HG03342 (cell line): ENCODE results near the gene NCS1.

ENCODE experiments used
- ATAC-seq: cut with Tn5 transposase; IDR thresholded peaks from one replicate; pipeline ENCODE4 v1.9.1; 2021; ENCODE audit warnings: mild to moderate bottlenecking, moderate library complexity; ENCODE audit not compliant: unreplicated experiment

Gene NCS1

DNA sequence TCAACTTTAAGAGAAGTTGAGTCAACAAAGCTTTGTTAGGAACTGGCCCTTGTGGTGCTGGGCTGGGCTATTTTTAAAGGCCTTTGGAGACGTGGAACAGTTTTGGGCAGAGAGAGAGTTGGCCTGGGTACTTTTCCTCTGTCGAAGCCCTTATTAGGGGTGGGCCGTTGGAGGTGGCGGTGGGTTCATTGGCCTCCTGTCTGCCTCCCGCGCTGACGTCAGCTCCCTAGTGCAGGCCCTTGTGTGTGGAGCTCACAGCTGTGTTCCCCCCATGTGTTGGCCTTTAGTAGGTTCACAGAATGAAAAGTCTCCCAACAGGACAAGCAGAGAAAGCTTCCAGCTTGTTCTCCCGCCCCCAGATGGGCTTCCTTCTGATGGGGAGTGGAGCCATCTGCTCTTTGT, 2.7 kb downstream of the NCS1 start:
- no peak for ATAC-seq

DNA sequence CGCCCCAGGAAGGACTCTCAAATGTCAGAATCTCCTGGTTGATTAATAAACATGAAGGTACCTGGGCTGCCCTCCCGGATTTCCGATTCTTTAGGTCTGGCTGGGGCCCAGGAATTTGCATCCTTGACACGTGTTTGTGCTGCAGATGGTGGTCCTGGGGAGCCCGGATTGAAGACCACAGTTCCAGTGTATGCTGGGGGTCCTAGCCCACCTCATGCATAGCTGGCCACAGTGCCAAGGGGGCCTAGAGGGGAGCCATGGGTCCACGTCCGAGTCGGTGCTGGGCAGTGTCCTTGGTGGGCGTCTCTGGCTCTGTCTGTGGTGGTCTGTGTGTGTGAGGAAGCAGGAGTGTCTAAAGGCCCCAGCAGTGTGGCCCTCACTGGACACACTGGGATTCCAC, 3.2 kb downstream of the NCS1 start:
- ATAC-seq, result no peak

DNA sequence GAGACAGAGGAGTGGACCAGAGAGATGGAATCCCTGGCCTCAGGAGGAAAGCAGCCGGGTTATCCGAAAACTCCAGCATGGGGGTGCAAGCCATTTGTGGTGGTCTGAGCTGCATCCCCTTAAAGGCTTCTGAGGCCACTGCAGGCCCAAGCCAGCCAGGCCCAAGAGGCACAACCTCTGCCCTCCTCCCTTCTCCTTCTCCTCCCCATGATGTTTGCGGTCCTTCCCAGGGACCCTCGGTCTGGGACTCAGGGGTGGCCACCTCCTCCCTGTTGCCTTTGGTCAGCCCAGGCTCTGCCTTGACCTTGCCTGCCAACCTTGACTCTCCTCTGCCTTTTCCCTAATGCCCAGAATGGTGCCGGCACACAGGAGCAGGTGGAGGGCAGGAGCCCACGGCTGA, 4.6 kb downstream of the NCS1 start:
- ATAC-seq, result no peak

DNA sequence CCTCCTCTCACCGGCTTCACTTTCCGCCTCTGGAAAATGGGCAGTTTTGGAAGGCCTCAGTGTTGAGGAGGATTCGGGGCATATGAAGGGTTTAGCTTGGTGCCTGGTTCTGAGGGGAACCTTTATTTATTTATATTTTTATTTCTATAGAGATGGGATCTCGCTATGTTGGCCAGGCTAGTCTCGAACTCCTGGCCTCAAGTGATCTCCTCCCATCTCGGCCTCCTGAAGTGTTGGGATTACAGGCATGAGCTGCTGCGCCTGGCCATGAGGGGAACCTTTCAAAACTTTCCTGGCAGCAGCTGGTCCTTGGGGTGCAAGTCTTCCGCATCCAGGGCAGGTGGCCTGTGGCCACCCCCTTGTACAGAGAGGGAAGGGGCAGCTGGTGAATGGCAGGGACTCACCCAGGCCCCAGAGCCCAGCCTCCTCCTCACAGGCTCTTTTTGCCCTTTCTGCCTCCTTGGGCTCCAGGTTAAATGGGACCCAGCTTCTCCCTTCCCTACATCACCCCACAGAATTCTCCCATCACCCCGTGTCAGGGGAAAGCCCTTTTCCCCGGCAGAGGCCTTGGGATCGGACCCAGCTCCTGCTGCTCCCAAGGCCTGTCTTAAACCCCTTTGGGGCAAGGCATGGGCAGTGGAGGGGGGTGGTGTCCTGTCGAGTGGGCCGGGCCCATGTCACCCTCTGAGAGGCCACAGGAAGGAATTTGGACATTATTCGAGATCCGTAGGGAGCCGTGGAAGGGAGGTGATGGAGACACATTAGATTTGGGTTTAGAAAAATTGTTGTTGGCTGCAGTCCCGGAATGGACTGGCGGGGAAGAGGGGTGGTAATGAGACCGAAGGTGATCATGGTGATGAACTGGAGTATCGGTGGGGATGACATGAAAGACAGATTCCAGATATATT, 5.9 kb downstream of the NCS1 start:
- ATAC-seq, result no peak

DNA sequence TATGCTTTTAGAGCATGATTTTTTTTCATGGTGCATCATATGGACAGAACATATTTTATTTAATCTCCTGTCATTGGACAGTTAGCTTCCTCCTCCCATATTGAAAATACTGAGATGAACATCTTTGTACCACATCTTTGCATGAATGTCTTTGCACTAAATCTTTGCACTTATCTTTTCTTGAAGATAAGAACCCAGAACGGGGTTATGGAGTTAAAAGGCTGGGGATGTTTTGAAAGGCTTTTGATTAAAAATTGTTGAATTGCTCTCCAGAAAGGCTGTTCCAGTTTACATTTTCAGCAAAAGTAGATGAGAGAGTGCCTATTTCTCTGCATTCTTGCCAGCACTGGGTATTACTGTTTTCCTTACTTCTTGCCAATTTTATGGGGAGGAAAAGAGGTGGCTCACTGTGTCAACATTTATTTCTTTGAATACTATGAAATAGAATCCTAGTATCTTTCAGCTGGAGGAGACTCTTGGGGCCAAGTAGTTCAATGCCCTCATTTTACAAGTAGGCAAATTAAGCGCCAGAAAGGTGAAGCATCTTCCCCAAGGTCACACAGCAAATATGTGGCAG, 7.2 kb downstream of the NCS1 start:
- ATAC-seq, result no peak

DNA sequence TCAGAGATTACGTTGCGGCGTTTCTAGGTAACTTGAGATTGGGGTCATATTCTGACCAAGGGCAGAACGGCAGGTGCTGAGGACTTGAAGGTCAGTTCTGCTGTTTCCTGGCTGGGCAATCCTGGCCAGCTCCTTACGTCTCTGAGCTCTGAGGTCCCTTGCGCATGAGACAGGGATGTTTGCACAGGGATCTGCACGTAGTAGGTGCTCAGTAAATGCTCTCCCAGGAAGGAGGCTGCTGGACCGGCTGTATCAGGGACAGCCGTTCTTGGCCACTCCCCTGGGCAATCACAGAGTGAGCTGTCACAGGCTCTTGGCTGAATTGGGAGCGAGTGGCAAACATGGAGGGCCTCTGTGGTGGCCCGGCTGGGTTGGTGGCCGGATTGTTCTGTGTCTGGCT, 8.3 kb downstream of the NCS1 start:
- no peak for ATAC-seq

DNA sequence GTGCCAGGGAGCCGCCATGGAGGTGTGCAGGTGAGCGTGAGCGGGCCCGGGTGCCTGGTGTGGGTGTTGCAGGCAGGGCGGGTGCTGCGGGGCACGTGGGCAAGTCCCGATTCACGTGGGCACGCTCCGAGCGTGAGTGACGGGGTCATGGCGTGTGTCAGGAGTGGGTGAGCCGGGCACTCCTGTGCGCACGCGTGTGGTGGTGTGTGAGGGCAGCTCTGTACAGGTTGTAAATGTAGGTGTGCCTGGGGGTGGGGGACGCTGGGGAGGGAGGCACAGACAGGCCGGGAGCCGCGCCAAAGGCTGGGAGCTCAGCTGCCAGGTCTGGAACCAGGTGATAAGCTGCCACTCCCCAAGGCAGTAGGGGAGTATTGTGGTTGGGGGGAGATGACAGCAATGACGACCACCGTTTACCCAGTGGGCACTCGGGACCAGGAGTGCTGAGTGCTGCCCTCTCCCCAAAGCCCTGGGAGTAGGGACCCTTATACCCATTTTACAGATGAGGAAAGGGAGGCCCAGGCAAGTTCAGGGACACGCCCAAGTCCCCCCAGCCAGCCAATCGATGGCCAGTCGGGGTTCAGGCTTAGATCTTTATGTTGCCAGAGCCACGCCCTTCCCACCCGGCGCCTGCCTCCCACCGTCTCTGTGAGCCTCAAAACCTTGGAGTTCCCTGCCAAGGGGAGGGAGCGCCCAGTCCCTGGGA, 9.6 kb downstream of the NCS1 start:
- ATAC-seq, result no peak

DNA sequence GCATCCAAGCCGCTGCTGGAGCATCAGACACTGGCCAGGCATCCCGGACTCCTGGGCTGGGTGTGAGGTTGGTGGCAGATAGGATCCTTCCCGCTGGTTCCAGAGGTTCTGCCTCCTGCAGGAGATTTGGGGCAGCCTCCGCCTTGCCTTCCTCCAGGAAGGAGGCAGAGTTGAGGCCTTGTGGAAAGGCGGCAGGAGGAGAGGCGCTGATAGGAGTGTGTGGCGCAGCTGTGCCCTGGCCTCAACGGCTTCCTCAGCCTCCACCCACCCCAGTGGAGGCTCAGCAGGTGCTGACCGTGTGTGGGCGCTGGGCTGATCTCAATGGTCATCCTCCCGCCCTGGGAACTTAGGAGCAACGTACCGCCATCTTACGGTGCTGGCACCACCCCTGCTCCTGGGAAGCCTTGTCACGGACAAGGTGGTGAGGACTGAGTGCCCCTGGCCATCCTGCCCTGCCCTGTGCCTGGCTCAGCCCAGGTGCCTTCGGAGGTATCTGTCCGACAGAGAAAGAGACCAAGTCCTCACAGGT, 10.2 kb downstream of the NCS1 start:
- ATAC-seq, result no peak

DNA sequence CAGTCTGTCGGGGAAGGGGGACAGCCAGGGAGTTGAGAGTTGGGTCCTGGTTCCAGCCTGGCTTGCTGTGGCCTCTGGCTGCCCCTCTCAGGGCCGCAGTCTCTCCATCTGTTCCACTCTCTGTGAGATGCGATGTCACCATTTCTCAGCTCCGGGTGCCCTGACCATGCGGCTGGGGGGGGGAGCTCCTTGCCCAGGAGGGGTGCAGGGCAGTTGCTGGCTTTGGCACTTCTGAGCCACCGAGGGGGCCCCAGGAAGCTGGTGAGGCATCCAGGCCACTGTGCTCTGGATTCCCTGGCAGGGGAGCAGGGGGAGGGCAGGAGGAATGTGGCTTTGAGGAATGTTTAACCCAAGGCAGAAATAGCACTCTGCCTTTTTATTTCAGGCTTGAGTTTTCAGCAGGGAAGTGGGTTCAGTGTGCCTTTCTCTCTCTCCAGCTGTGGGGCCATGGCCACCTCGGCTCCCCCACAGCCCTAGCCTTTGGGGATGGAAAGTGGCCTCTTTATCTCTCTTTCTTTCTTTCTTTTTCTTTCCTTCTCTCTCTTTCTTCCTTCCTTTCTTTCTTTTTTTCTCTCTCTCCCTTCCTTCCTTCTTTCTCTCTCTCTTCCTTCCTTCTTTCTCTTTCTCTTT, 11.0 kb downstream of the NCS1 start:
- ATAC-seq, result no peak

DNA sequence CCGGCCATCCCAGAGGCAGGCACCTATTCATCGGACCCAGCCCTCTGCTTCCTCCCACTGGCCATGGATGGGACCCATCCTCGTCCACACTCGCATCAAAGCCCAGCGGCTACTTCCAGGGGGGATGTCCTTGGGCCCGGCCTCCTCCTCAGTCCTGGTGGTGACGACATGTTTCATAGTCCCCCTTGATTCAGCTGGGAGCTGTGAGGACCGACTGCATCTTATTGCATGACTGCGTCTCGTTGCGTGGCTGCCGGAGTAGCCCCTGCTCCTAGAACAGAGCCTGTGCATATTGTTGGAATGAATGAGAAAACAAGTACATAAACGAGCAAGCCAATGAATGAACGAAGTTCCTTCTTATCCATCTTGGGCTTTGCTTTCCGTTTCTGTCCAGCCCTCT, 12.8 kb downstream of the NCS1 start:
- no peak for ATAC-seq

DNA sequence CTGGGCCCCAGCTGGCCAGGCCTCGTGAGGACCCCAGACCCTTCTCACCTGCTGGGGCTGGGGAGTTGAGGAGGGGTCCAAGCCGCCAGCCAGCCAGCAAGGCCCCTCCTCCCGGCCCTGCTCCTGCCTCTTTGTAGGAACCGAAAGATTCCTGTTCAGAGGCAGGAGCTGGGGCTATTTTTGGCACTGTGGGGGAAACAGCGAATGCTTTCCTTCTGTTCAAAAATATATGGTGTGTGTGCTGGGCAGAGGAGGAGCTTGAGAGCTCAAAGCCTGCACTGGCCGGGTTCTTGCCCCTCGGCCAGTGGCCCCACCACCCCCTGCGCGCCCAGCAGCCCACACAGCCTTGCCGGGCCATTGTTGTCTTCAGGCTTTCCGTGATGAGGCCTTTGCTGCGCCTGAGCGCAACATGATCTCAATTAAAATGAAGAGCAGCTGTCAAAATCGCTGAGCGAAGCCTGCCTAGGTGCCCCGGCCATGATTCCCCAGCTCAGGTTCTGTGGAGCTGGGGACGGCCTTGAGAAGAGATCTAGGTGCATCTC, 13.4 kb downstream of the NCS1 start:
- no peak for ATAC-seq

DNA sequence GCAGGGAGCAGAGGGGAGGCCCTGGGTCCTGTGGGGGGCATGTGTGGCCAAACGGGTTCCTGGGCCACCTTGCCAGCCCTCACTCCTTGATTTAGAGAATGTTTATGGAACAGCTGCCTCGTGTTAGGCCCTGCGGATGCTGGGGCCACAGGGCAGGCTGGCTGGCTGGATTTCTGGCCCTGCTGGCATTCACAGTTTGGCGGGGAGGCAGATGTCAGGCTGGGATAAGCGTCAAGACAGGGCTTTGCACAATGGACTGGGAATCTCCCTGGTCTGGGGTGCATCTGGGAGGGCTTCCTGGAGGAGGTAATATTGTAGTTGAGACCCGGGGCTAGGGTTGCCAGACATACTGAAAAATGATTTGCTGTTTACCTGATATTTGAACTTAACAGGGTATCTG, 13.8 kb downstream of the NCS1 start:
- ATAC-seq, result no peak

DNA sequence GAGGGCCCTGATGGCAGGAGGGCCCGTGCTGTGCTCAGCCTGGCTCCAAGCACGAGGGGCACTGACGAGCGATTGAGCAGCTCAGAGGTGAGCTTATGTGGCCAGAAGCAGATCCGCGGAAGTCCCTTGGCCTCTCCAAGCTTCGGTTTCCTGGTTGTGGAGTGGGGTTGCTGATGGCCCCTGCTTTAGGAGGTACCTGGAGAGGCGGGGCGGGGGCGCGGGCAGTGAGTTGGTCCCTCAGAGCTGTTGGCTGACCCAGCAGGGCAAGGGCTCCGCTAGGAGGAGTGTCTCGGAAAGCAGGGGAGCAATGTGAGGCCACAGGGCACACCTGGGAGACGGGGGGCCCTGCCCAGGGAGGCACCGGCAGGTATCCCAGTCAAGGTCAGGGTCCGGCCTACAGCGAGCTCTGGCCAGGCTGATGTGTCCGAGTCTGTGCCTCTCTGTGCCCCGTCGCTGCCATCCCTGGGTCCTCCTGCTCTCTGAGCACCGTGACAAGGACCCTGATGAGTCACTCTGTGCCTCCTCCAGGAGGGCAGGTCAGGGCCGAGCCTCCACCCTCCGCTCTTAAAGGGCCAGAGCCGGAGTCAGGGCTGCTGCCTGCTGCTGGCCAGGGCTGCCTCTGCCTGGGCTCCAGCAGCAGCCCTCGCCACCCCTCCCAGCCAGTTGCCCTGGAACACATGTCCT, 14.8 kb downstream of the NCS1 start:
- no peak for ATAC-seq

DNA sequence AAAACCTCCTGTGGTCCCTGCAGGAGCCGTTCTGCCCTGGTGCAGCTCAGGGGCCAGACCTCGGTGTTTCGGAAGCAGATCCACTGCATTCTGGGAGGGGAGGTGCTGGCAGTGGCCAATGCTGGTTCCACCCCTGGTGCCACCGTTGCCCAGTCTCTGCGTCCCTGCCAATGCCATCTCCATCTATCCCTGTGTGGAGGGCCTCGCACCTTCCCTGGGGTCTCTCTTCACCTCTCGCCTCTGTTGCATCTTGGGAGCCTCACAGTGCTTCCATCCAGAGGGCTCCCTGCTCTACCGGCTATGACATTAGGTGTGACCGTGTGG, 15.3 kb downstream of the NCS1 start:
- ATAC-seq, result no peak

DNA sequence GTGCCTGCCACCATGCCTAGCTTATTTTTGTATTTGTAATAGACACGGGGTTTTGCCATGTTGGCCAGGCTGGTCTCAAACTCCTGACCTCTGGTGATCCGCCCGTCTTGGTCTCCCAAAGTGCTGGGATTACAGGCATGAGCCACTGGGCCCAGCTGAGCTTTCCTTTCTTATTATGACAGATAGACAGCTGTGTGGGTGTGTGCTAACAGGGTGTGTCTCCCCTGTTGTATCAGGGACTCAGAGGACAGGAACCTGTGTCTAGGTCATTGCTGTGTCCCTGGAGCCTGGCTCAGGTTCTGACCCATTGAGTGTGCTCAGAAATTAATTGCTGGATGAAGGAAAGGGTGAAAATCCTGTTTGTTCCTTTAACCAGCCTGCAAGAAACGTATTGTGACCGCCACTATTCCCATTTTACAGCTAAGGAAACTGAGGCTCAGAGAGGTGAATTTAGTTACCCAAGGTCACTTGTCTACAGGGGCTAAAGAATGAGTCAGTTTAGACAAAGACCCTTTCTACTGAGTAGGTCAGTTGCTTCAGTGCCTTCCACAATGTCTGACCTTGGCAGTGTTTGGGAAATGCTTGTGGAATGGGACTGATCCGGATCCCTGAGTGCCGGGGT, 16.8 kb downstream of the NCS1 start:
- ATAC-seq, result no peak

DNA sequence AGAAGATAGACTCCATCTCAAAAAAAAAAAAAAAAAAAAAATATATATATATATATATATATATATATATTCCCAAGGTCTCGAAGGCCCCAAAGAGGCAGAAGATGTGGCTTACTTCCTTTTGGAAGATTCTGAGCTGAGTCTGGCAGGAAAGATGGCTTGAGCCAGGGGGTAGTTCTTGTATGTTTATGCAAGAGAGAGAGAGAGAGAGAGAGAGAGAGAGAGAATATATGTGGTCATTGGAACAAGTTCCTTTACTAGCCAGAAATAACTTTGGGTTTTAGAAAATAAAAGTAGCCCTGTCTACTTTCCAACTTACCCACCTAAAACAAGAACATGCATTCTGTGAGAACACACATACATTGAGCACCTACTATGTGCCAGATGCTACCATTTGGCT, 17.6 kb downstream of the NCS1 start:
- ATAC-seq, result no peak

DNA sequence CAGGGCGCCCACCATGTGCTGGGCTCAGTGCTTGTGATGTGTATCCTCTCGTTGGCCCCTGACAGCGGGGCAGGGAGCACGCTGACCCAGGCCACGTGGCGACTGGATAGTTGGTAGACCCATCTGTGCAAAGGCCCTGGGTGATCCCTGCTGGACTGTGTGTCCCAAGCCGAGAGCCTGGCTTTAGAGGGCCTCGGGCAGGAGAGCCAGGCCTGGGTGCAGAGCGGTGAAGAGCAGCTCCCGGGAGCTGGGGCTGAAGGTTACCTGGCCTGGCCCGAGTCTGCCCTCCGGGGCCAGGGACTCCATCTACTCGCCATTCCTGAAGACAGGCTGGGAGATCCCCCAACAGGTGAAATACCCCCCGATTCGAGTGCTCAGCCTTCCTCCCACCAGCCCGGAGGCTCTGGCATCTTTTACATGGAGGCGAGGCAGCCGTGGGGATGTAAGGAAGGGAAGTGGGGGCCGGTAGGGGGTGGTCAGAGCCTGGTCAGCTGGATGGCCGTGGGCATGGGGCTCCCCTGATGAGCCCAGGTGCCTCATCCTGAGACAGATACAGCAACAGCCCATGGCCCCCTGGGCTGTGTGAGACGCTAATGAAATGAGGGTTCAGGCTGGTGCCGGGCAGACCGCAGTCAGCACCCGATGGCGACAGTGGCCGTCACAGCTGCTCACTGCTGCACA, 19.0 kb downstream of the NCS1 start:
- ATAC-seq, result no peak

DNA sequence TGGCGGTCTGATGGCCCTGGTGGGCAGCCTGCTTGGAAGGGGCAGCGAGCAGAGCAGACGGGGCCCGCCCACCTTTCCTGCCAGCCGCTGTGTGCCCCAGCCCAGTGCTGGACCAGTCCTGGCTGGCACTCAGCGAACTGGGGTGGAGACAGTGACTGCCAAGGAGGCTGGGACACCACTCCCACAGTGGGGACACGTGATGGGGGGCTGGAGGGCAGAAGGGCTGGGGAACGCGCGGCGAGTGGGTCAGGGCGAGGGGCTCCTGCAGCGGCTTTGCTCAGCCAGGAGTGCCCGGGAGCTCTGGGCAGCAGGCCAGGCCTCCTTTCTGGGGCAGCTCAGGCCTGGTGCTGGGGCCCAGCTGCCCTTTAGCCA, 19.5 kb downstream of the NCS1 start:
- ATAC-seq, result no peak

DNA sequence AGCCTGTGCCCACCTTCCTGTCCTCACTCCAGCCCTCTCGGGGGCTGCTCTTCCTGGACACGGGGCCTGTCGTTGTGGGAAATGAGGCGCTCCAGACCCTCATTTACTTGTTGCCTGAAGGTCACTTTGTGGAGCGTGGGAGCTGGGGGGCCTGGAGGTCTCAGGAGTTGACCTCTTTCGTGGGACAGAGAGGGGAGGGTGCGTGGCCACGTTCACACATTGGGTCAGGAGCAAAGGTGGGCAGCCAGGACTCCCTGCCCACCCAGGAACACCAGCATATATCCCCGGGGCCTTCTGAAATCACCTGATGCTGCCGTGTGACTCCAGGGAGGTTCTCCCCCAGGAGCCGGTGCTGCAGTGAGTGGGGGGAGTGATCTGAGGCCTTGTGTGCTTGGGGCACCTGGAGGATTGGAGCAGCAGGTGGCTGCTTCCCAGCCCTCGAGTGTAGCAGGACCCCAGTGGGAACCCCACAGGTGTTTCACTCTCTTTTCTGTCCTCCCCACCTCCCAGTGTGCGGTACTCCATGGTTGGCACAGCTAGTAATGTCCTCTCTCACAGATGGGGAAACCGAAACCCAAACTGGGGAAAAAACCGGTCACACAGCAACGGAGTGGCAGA, 20.3 kb downstream of the NCS1 start:
- ATAC-seq, result no peak
